Neutrophil (primary cell): ENCODE data around the gene ZNF593OS.
A peak's percentile ranks its signal among the peaks of the same experiment; 100 is the strongest.

ENCODE experiments used
- H3K27ac ChIP-seq: fragments of 200-600 bp; sonication (generic); 2 replicates; pipeline ENCODE4 v1.5.1; 2016; ENCODE audit warnings: mild to moderate bottlenecking, moderate library complexity
- H3K27me3 ChIP-seq: fragments of 200-600 bp; sonication (generic); 2 replicates; pipeline ENCODE4 v1.6.0; 2016; ENCODE audit warnings: mild to moderate bottlenecking
- H3K36me3 ChIP-seq: fragments of 200-600 bp; sonication (generic); 2 replicates; pipeline ENCODE4 v1.5.1; 2017
- H3K4me1 ChIP-seq, 2 experiments: fragments of 200-600 bp in 1 of 2; sonication (generic) in 1 of 2; 1 replicate in 1 of 2; 2 replicates in 1 of 2; pipeline versions ENCODE4 v1.5.1 to v1.6.1; 2013 to 2016; ENCODE audit warnings: low read depth in 1 of 2, low read length in 1 of 2, mild to moderate bottlenecking in 1 of 2, moderate library complexity in 1 of 2; ENCODE audit not compliant: control insufficient read depth in 1 of 2, insufficient read depth in 1 of 2
- H3K4me3 ChIP-seq, 2 experiments: fragments of 200-600 bp in 1 of 2; sonication (generic) in 1 of 2; 1 replicate in 1 of 2; 2 replicates in 1 of 2; pipeline ENCODE4 v1.5.1; 2013 to 2016; ENCODE audit warnings: low read depth in 1 of 2, low read length in 1 of 2, mild to moderate bottlenecking in 1 of 2, moderate library complexity in 1 of 2
- H3K9me3 ChIP-seq: fragments of 200-600 bp; sonication (generic); 2 replicates; pipeline ENCODE4 v1.5.1; 2016
- TF ChIP-seq, protein P1 (sequence below): fragments of 200-600 bp; sonication (generic); IDR thresholded peaks from 2 replicates; pipeline ENCODE4 v1.5.1; 2016; ENCODE audit warnings: antibody characterized with exemption

ZNF593OS gene

GRCh38 chr1:26145041-26145959 lies 26.3 kb downstream of the ZNF593OS start:
- no peaks in the 10 kb centered on the region for H3K9me3 ChIP-seq
- H3K36me3 ChIP-seq = no peaks in the 10 kb centered on the region
- H3K27ac ChIP-seq = no peak overlapping the region
- H3K27me3 ChIP-seq = no peaks in the 10 kb centered on the region
- H3K4me1 ChIP-seq = peaks cover 6 to 12% of the 10 kb centered on the region in 2 experiments
- no peak overlapping the region for H3K4me3 ChIP-seq
- TF ChIP-seq, protein P1, sequence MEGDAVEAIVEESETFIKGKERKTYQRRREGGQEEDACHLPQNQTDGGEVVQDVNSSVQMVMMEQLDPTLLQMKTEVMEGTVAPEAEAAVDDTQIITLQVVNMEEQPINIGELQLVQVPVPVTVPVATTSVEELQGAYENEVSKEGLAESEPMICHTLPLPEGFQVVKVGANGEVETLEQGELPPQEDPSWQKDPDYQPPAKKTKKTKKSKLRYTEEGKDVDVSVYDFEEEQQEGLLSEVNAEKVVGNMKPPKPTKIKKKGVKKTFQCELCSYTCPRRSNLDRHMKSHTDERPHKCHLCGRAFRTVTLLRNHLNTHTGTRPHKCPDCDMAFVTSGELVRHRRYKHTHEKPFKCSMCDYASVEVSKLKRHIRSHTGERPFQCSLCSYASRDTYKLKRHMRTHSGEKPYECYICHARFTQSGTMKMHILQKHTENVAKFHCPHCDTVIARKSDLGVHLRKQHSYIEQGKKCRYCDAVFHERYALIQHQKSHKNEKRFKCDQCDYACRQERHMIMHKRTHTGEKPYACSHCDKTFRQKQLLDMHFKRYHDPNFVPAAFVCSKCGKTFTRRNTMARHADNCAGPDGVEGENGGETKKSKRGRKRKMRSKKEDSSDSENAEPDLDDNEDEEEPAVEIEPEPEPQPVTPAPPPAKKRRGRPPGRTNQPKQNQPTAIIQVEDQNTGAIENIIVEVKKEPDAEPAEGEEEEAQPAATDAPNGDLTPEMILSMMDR = peak; percentile 73

DNA sequence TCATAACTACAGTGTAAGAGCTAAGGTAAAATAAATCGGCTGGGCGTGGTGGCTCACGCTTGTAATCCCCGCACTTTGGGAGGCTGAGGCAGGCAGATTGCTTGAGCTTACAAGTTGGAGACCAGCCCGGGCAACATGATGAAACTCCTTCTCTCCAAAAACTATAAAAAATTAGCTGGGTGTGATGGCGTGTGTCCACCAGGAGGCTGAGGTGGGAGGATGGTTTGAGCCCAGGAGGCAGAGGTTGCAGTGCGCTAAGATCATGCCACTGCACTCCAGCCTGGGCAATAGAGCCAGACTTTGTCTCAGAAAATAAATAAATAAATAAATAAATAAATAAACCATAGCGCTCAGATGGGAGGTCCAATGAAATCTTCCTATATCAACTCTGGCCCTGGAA lies 29.5 kb downstream of the ZNF593OS start:
- Histone ChIP-seq H3K9me3 (no peaks in the 10 kb centered on the region), H3K36me3 (no peaks in the 10 kb centered on the region), H3K4me3 (no peak overlapping the region), H3K4me1 (peaks cover 16 to 19% of the 10 kb centered on the region in 2 experiments), H3K27ac (no peak overlapping the region), H3K27me3 (no peaks in the 10 kb centered on the region)
- TF ChIP-seq, protein P1 = no peak

DNA sequence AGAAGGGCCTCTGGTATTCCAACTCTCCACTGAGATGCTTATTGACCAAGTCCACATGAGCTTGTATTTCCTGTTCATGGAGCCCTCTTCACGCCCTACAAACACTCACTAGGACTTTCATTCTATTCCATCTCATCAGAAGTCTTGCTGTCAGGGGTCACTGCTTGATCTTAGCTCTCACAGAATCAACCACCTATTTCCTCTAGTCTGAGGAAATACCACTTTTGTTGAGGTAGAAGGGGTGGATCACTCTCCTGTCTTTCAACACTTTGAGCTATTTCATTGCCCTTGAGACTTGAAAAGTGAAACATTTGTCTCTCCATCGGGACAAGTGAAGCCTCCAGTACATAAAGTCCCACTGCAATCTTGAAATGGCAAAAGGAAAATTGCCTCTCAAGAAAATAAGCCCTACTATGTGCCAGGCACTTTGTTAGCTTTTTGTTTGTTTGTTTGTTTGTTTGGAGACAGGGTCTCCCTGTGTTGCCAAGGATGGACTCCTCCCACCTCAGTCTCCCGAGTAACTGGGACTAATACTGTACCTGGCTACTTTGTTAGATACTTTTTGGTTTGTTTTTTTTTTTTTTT lies 32.6 kb downstream of the ZNF593OS start:
- H3K36me3 ChIP-seq = no peaks in the 10 kb centered on the region
- no peak overlapping the region for H3K4me3 ChIP-seq
- TF ChIP-seq, protein P1 = no peak
- H3K4me1 ChIP-seq = peaks cover 7 to 10% of the 10 kb centered on the region in 2 experiments
- no peaks in the 10 kb centered on the region for H3K9me3 ChIP-seq
- H3K27ac ChIP-seq = no peak overlapping the region
- H3K27me3 ChIP-seq = no peaks in the 10 kb centered on the region

- TF ChIP-seq, protein P1 = no peak
- Histone ChIP-seq H3K36me3 (no peaks in the 10 kb centered on the region), H3K9me3 (no peaks in the 10 kb centered on the region), H3K27me3 (no peaks in the 10 kb centered on the region), H3K27ac (no peak overlapping the region), H3K4me1 (peaks cover 7 to 9% of the 10 kb centered on the region in 2 experiments), H3K4me3 (no peak overlapping the region)
Measured at GRCh38 chr1:26134466-26134865, 37.2 kb downstream of the ZNF593OS start.

GRCh38 chr1:26132834-26133167 lies 38.8 kb downstream of the ZNF593OS start:
- TF ChIP-seq, protein P1 = no peak
- H3K9me3 ChIP-seq = no peaks in the 10 kb centered on the region
- no peak overlapping the region for H3K27ac ChIP-seq
- H3K36me3 ChIP-seq = no peaks in the 10 kb centered on the region
- H3K4me3 ChIP-seq = no peak overlapping the region
- peaks cover 8 to 9% of the 10 kb centered on the region in 2 experiments for H3K4me1 ChIP-seq
- H3K27me3 ChIP-seq = no peaks in the 10 kb centered on the region
